Breast epithelium (tissue), 4 donors: Measurements from ENCODE around the gene ZBTB5. TPM values are rescaled to one million over a fixed set of nuclear protein-coding genes. Genes with fewer than 3 reads are reported as not detected.

Experiments
- DNase-seq, 2 donors: peaks; one replicate each; pipeline ENCODE4 v3.0.0-alpha.2; 2019; ENCODE audit warnings: low spot score in 2 of 2
- H3K27ac ChIP-seq, 2 donors: fragments of 200-600 bp; sonication (generic) in 1 of 2; one replicate each; pipeline ENCODE4 v1.5.1; 2016 to 2019; ENCODE audit warnings: mild to moderate bottlenecking in 1 of 2
- H3K27me3 ChIP-seq, 2 donors: fragments of 200-600 bp; sonication (generic) in 1 of 2; one replicate each; pipeline versions ENCODE4 v1.5.1 to v1.6.0; 2017 to 2019; ENCODE audit warnings: control low read depth in 1 of 2, mild to moderate bottlenecking in 1 of 2
- H3K36me3 ChIP-seq: fragments of 200-600 bp; one replicate; pipeline ENCODE4 v1.5.1; 2019
- H3K4me1 ChIP-seq, 2 donors: fragments of 200-600 bp; sonication (generic); one replicate each; pipeline ENCODE4 v1.5.1; 2016 to 2019; ENCODE audit warnings: control low read depth in 1 of 2
- H3K4me3 ChIP-seq, 3 donors: fragments of 200-600 bp; sonication (generic); 1 replicate in 2 of 3; 2 replicates in 1 of 3; pipeline ENCODE4 v1.5.1; 2016 to 2019; ENCODE audit warnings: mild to moderate bottlenecking in 3 of 3, moderate library complexity in 2 of 3
- H3K9me3 ChIP-seq, 2 donors: fragments of 200-600 bp; sonication (generic) in 1 of 2; one replicate each; pipeline ENCODE4 v1.5.1; 2016 to 2019; ENCODE audit warnings: control low read depth in 1 of 2
- POLR2A ChIP-seq: fragments of 450-650 bp; IDR thresholded peaks from one replicate; pipeline ENCODE4 v1.6.1; 2016; ENCODE audit warnings: antibody characterized with exemption, mild to moderate bottlenecking, moderate library complexity
- POLR2AphosphoS5 ChIP-seq, 3 donors: sonication (generic); formaldehyde crosslinking; IDR thresholded peaks; one replicate each; pipeline ENCODE4 v1.6.1; 2017; ENCODE audit warnings: antibody characterized with exemption in 3 of 3
- intact Hi-C: fragments of 100-400 bp; cut with DNase I; formaldehyde crosslinking; loops from one replicate; pipeline ENCODE4 v1.15.1; 2023; ENCODE audit warnings: low total_unique reads
- total RNA-seq, 3 donors: library from RNA; depleted of rRNA; stranded (reverse); fragments of >200 nt; gene quantifications; one replicate each; pipeline ENCODE4 v1.1.0, GENCODE V29; 2016
- TF ChIP-seq, protein P1 (sequence below), 3 donors: fragments of 450-650 bp; IDR thresholded peaks; one replicate each; pipeline ENCODE4 v1.5.1; 2016 to 2017; ENCODE audit warnings: antibody characterized with exemption in 3 of 3, mild to moderate bottlenecking in 3 of 3, moderate library complexity in 3 of 3

Gene ZBTB5
- total RNA-seq, 3 donors from 2014 or later = 10.6 to 21.5 (median 14.7) TPM

- no peaks in the 10 kb centered on the region for H3K36me3 ChIP-seq
- H3K4me1 ChIP-seq = no peaks in the 10 kb centered on the region
- intact Hi-C loops = no loop called here
- no peak overlapping the region for H3K27ac ChIP-seq
- no peak overlapping the region for H3K4me3 ChIP-seq
- no peaks in the 10 kb centered on the region for H3K27me3 ChIP-seq
- H3K9me3 ChIP-seq = no peaks in the 10 kb centered on the region
- no peak for DNase-seq
- TF ChIP-seq POLR2A (no peak), POLR2AphosphoS5 (IDR thresholded peaks at IDR 0.05) (no peak)
- TF ChIP-seq, protein P1, sequence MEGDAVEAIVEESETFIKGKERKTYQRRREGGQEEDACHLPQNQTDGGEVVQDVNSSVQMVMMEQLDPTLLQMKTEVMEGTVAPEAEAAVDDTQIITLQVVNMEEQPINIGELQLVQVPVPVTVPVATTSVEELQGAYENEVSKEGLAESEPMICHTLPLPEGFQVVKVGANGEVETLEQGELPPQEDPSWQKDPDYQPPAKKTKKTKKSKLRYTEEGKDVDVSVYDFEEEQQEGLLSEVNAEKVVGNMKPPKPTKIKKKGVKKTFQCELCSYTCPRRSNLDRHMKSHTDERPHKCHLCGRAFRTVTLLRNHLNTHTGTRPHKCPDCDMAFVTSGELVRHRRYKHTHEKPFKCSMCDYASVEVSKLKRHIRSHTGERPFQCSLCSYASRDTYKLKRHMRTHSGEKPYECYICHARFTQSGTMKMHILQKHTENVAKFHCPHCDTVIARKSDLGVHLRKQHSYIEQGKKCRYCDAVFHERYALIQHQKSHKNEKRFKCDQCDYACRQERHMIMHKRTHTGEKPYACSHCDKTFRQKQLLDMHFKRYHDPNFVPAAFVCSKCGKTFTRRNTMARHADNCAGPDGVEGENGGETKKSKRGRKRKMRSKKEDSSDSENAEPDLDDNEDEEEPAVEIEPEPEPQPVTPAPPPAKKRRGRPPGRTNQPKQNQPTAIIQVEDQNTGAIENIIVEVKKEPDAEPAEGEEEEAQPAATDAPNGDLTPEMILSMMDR (IDR thresholded peaks at IDR 0.05) = no peak
These were observed 57.8 kb downstream of the ZBTB5 start for GRCh38 chr9:37407468-37407867.

DNA sequence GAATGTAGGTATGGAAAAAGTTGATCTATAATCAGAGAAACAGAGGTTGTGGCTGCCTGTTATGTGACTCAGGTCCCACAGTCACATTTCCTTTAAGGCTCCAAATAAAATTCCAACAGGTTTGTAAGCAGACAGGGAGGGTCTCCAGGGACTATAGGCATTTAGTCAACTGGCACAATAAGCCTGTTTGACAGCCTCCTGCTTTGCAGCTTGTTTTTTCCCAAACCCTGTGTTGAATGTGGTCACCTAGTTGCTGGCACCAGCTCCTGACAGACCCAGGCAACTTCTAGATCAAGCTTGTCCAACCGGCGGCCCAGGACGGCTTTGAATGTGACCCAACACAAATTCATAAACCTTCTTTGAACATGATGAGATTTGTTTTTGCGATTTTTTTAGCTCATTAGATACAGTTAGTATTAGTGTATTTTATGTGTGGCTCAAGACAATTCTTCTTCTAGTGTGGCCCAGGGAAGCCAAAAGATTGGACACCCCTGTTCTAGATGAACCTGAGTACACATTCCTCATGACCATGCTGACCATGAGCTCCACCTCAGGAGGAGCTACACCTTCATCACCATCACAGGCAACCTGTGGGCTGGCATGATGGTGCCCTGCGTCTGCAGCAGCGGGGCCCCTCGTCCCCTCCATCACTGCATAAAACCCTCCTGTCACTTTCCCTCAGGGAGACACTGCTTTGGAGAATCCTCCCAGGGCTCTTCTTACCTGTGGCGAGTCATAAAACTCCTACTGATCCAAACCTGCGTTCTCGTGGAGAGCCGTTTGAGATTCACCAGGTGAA, 58.4 kb downstream of the ZBTB5 start:
- Histone ChIP-seq H3K27me3 (no peaks in the 10 kb centered on the region), H3K4me3 (no peak overlapping the region), H3K27ac (no peak overlapping the region), H3K36me3 (no peaks in the 10 kb centered on the region), H3K4me1 (no peaks in the 10 kb centered on the region), H3K9me3 (no peaks in the 10 kb centered on the region)
- no peak for DNase-seq
- intact Hi-C loops = no loop called here
- TF ChIP-seq POLR2A = no peak
- TF ChIP-seq, protein P1 (IDR thresholded peaks at IDR 0.05) = no peak
- no peak for TF ChIP-seq POLR2AphosphoS5 (IDR thresholded peaks at IDR 0.05)

DNA sequence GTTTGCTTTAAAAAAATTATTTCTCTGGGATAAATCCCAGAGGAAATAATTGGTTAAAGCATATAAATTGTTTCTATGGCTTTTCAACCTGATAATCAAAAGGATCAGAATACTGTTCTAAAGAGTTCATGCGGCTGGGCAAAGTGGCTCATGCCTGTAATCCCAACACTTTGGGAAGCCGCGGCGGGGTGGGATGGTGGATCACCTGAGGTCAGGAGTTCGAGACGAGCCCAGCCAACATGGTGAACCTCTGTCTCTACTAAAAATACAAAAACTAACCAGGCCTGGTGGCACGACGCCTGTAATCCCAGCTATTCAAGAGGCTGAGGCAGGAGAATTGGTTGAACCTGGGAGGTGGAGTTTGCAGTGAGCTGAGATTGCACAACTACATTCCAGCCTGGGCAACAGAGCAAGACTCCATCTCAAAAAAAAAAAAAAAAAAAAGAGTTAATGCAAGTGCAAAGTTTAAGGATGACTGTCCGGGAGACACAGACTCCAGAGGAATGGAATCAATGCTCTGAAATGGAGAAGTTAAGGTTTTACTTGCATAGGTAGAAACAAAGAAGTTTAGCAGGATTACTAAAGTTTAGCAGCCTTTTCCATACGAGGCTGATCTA, 59.4 kb downstream of the ZBTB5 start:
- no peaks in the 10 kb centered on the region for H3K9me3 ChIP-seq
- H3K27me3 ChIP-seq = no peaks in the 10 kb centered on the region
- H3K4me1 ChIP-seq = no peaks in the 10 kb centered on the region
- intact Hi-C loops = no loop called here
- H3K4me3 ChIP-seq = no peak overlapping the region
- no peak overlapping the region for H3K27ac ChIP-seq
- TF ChIP-seq, protein P1 (IDR thresholded peaks at IDR 0.05) = no peak
- no peak for TF ChIP-seq POLR2AphosphoS5 (IDR thresholded peaks at IDR 0.05)
- no peak for TF ChIP-seq POLR2A
- no peak for DNase-seq
- H3K36me3 ChIP-seq = no peaks in the 10 kb centered on the region

- DNase-seq = no peak
- Histone ChIP-seq H3K4me1 (no peaks in the 10 kb centered on the region), H3K36me3 (no peaks in the 10 kb centered on the region), H3K27ac (no peak overlapping the region), H3K4me3 (no peak overlapping the region), H3K9me3 (no peaks in the 10 kb centered on the region), H3K27me3 (no peaks in the 10 kb centered on the region)
- intact Hi-C loops = no loop called here
- TF ChIP-seq, protein P1 (IDR thresholded peaks at IDR 0.05) = no peak
- TF ChIP-seq POLR2A (no peak), POLR2AphosphoS5 (IDR thresholded peaks at IDR 0.05) (no peak)
These were observed 59.9 kb downstream of the ZBTB5 start for GRCh38 chr9:37405350-37405749.

DNA sequence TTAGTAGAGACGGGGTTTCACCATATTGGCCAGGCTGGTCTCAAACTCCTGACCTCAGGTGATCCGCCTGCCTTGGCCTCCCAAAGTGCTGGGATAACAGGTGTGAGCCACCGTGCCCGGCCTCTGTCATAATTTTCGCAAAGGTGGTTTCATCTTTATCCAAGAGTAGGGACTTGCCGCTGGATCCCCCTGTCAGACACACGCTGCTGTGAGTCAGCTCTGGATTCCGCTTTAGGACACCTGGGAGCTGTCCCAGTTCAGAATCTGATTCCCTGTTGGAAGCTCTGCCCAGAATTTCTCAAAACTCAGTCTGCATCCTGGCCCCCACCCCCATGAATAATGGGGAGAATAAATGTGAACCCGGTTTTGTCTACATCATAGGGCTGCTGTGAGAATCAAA, 60.7 kb downstream of the ZBTB5 start:
- intact Hi-C loops = no loop called here

More for the DNA sequence above, 60.7 kb downstream of the ZBTB5 start:
- no peak overlapping the region for H3K4me3 ChIP-seq
- TF ChIP-seq POLR2AphosphoS5 (IDR thresholded peaks at IDR 0.05) = no peak
- no peak for TF ChIP-seq POLR2A
- TF ChIP-seq, protein P1 (IDR thresholded peaks at IDR 0.05) = no peak
- H3K27me3 ChIP-seq = no peaks in the 10 kb centered on the region
- no peaks in the 10 kb centered on the region for H3K36me3 ChIP-seq
- H3K9me3 ChIP-seq = no peaks in the 10 kb centered on the region
- DNase-seq = no peak
- no peak overlapping the region for H3K27ac ChIP-seq
- no peaks in the 10 kb centered on the region for H3K4me1 ChIP-seq
